Mammary epithelial cell (primary cell): Measurements from ENCODE around the gene MOB3A.

Source experiments
- EZH2 ChIP-seq: IDR thresholded peaks from 2 replicates; pipeline ENCODE4 v1.6.1; 2012; ENCODE audit warnings: low read length, inconsistent platforms, borderline replicate concordance
- TF ChIP-seq, protein P1 (sequence below), 2 donors: IDR thresholded peaks in 1 of 2; conservative IDR thresholded peaks in 1 of 2; 2 replicates each; pipeline ENCODE4 v1.5.1; 2011 to 2012; ENCODE audit warnings: inconsistent platforms in 2 of 2, low read length in 2 of 2, mild to moderate bottlenecking in 2 of 2, control low read depth in 1 of 2, low read depth in 1 of 2; ENCODE audit not compliant: insufficient read depth in 1 of 2; ENCODE audit errors: extremely low read depth in 1 of 2

DNA sequence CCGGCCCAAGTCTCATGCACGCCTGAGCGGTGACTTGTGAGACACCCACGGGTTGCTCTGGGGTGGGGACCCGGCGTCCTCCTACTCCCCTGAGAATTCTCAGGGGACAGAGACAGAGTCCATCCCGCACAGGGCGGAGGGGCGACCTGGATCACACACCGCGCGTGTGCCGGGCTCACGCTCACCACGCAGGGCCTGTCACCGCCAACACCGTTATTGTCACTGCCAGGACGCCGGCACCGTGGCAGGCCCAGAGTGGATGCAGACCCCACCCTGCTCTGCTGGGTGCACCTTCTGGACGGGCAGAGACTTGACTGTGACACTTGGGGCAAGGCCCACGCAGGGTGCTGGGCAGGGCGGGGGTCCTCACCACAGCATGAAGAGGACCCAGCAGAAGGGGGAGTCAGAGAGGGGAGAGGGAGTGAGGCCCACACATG is 16.2 kb downstream of the MOB3A start:
- TF ChIP-seq, protein P1, sequence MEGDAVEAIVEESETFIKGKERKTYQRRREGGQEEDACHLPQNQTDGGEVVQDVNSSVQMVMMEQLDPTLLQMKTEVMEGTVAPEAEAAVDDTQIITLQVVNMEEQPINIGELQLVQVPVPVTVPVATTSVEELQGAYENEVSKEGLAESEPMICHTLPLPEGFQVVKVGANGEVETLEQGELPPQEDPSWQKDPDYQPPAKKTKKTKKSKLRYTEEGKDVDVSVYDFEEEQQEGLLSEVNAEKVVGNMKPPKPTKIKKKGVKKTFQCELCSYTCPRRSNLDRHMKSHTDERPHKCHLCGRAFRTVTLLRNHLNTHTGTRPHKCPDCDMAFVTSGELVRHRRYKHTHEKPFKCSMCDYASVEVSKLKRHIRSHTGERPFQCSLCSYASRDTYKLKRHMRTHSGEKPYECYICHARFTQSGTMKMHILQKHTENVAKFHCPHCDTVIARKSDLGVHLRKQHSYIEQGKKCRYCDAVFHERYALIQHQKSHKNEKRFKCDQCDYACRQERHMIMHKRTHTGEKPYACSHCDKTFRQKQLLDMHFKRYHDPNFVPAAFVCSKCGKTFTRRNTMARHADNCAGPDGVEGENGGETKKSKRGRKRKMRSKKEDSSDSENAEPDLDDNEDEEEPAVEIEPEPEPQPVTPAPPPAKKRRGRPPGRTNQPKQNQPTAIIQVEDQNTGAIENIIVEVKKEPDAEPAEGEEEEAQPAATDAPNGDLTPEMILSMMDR (conservative IDR thresholded peaks at IDR 0.05 in 1 of 2, IDR thresholded peaks at IDR 0.05 in 1 of 2; ENCODE audit: extremely low read depth in 1 of 2, insufficient read depth in 1 of 2, low read depth in 1 of 2, low read length in 2 of 2), result no peak
- no peak for TF ChIP-seq EZH2
